GM23338 (cell line): ENCODE measurements around the gene CHD9. TPM values are rescaled to one million over a fixed set of nuclear protein-coding genes. Genes with fewer than 3 reads are reported as not detected.
A peak's percentile ranks its signal among the peaks of the same experiment; 100 is the strongest.

Experiments used
- ATAC-seq: fragments of 200-7000 bp; cut with Tn5 transposase; 3 replicates; pipeline ENCODE4 v1.9.1; 2020
- DNase-seq: peaks from one replicate; pipeline ENCODE4 v3.0.0-alpha.2; 2015; ENCODE audit warnings: low spot score
- H2AFZ ChIP-seq: fragments of 200-600 bp; sonication (generic); 2 replicates; pipeline ENCODE4 v1.8.0; 2016; ENCODE audit warnings: antibody characterized with exemption, mild to moderate bottlenecking, moderate library complexity
- H3F3A ChIP-seq: fragments of 200-600 bp; sonication (generic); replicated peaks from 2 replicates; pipeline ENCODE4 v1.8.0; 2017; ENCODE audit warnings: antibody characterized with exemption, mixed run types, low read depth
- H3K27ac ChIP-seq: fragments of 200-600 bp; sonication (generic); 2 replicates; pipeline ENCODE4 v1.6.1; 2016; ENCODE audit warnings: low read depth
- H3K27me3 ChIP-seq: fragments of 200-600 bp; sonication (generic); 2 replicates; pipeline ENCODE4 v1.8.0; 2016; ENCODE audit warnings: mild to moderate bottlenecking, mixed run types, moderate library complexity; ENCODE audit not compliant: insufficient read depth
- H3K36me3 ChIP-seq: fragments of 200-600 bp; sonication (generic); 2 replicates; pipeline ENCODE4 v1.8.0; 2016; ENCODE audit warnings: mild to moderate bottlenecking; ENCODE audit not compliant: insufficient read depth
- H3K4me1 ChIP-seq: fragments of 200-600 bp; sonication (generic); 2 replicates; pipeline ENCODE4 v1.8.0; 2016; ENCODE audit warnings: mild to moderate bottlenecking, moderate library complexity; ENCODE audit not compliant: insufficient read depth
- H3K4me2 ChIP-seq: fragments of 200-600 bp; sonication (generic); 2 replicates; pipeline ENCODE4 v1.7.1; 2017; ENCODE audit warnings: mixed run types
- H3K4me3 ChIP-seq: fragments of 200-600 bp; sonication (generic); 2 replicates; pipeline ENCODE4 v1.6.1; 2016; ENCODE audit warnings: mixed run types
- H3K79me2 ChIP-seq: fragments of 200-600 bp; sonication (generic); replicated peaks from 2 replicates; pipeline ENCODE4 v1.8.0; 2017; ENCODE audit warnings: mild to moderate bottlenecking; ENCODE audit not compliant: insufficient read depth
- H3K9me2 ChIP-seq: fragments of 200-600 bp; sonication (generic); 2 replicates; pipeline ENCODE4 v1.8.0; 2017; ENCODE audit not compliant: insufficient read depth
- H4K20me1 ChIP-seq: fragments of 200-600 bp; sonication (generic); replicated peaks from 2 replicates; pipeline ENCODE4 v1.8.0; 2017; ENCODE audit warnings: mild to moderate bottlenecking; ENCODE audit not compliant: insufficient read depth
- H3K27ac Mint-ChIP-seq: 2 replicates; pipeline ENCODE4 v1.8.0; 2020; ENCODE audit warnings: inconsistent platforms, mild to moderate bottlenecking, moderate library complexity, mixed read lengths
- H3K27me3 Mint-ChIP-seq: 3 replicates; pipeline ENCODE4 v1.8.0; 2022; ENCODE audit warnings: low read depth, mild to moderate bottlenecking, moderate library complexity, mixed read lengths, inconsistent platforms; ENCODE audit not compliant: insufficient read depth, poor library complexity
- H3K36me3 Mint-ChIP-seq: 3 replicates; pipeline ENCODE4 v1.8.0; 2021; ENCODE audit warnings: low read depth, mild to moderate bottlenecking, inconsistent platforms, moderate library complexity, mixed read lengths
- H3K4me1 Mint-ChIP-seq: 3 replicates; pipeline ENCODE4 v1.8.0; 2020; ENCODE audit warnings: mild to moderate bottlenecking, inconsistent platforms, mixed read lengths
- H3K4me3 Mint-ChIP-seq: 3 replicates; pipeline ENCODE4 v1.8.0; 2021; ENCODE audit warnings: moderate library complexity, mild to moderate bottlenecking, inconsistent platforms, mixed read lengths
- H3K9me3 Mint-ChIP-seq: 3 replicates; pipeline ENCODE4 v1.8.0; 2020; ENCODE audit warnings: moderate library complexity, mild to moderate bottlenecking, inconsistent platforms, mixed read lengths
- CREB1 ChIP-seq: fragments of 250-450 bp; sonication (Bioruptor Pico); IDR thresholded peaks from 2 replicates; pipeline ENCODE4 v1.5.0; 2020; ENCODE audit warnings: low read depth, mild to moderate bottlenecking, moderate library complexity
- CTCF ChIP-seq, 2 experiments: fragments of 200-600 bp in 1 of 2; sonication (generic) in 1 of 2; conservative IDR thresholded peaks; 2 replicates each; pipeline versions ENCODE4 v1.5.1 to v1.6.1; 2016 to 2017; ENCODE audit warnings: antibody characterized with exemption in 2 of 2, low read depth in 2 of 2, mild to moderate bottlenecking in 2 of 2, moderate library complexity in 1 of 2
- EZH2 ChIP-seq: fragments of 200-600 bp; sonication (generic); IDR thresholded peaks from one replicate; pipeline ENCODE4 v1.8.0; 2017; ENCODE audit warnings: antibody characterized with exemption, mild to moderate bottlenecking, low read depth; ENCODE audit not compliant: unreplicated experiment
- EZH2phosphoT487 ChIP-seq: fragments of 200-600 bp; sonication (generic); IDR thresholded peaks from one replicate; pipeline ENCODE4 v1.8.1; 2018; ENCODE audit warnings: antibody characterized with exemption; ENCODE audit not compliant: unreplicated experiment
- JUNB ChIP-seq: IDR thresholded peaks from one replicate; pipeline ENCODE4 v1.6.1; 2016; ENCODE audit warnings: antibody characterized with exemption; ENCODE audit not compliant: unreplicated experiment
- POLR2AphosphoS5 ChIP-seq: IDR thresholded peaks from 2 replicates; pipeline ENCODE4 v1.6.1; 2016; ENCODE audit warnings: antibody characterized with exemption, low read depth
- STAT1 ChIP-seq: IDR thresholded peaks from one replicate; pipeline ENCODE4 v1.6.1; 2016; ENCODE audit warnings: antibody characterized with exemption; ENCODE audit not compliant: unreplicated experiment
- ZNF114 ChIP-seq: fragments of 250-450 bp; sonication (Bioruptor Pico); IDR thresholded peaks from 2 replicates; pipeline ENCODE4 v1.5.0; 2020; ENCODE audit warnings: mild to moderate bottlenecking, moderate library complexity
- polyA plus RNA-seq: library from polyadenylated mRNA; unstranded; fragments of >200 nt; fragmentation: Nextera tagmentation; extraction: Ambion mirVana; gene quantifications from 2 replicates; pipeline ENCODE4 v1.2.1, GENCODE V29; 2016
- total RNA-seq: library from RNA; depleted of rRNA; stranded (reverse); fragments of >200 nt; shearing (Covaris generic); gene quantifications from 2 replicates; pipeline ENCODE4 v1.2.3, GENCODE V29; 2014

Gene CHD9
- total and polyA plus RNA-seq, 2 experiments from 2014 or later, result 18.8 to 46.6 TPM

- H3K4me2 ChIP-seq, result no peak overlapping the region
- no peak overlapping the region for H3K27ac ChIP-seq
- H3K27ac Mint-ChIP-seq, result peak overlapping the region; percentile 21; the same call in 1 of the 2 replicates
- H3K79me2 ChIP-seq, result peaks cover 64% of the 10 kb centered on the region
- no peaks in the 10 kb centered on the region for H3K27me3 ChIP-seq
- no peaks in the 10 kb centered on the region; the same call in 1 of the 2 replicates for H4K20me1 ChIP-seq
- H3F3A ChIP-seq, result no peaks in the 10 kb centered on the region
- ATAC-seq, result no peak
- peaks cover 10% of the 10 kb centered on the region; the same call in 1 of the 2 replicates for H3K36me3 ChIP-seq
- H3K4me1 ChIP-seq, result peaks cover 13% of the 10 kb centered on the region
- DNase-seq, result no peak
- peaks cover 3% of the 10 kb centered on the region for H3K27me3 Mint-ChIP-seq
- TF ChIP-seq JUNB (no peak), ZNF114 (CRISPR knock-in tag) (no peak), CREB1 (CRISPR knock-in tag) (no peak), EZH2phosphoT487 (no peak), STAT1 (no peak)
- H3K9me2 ChIP-seq, result no peaks in the 10 kb centered on the region
- peaks cover 8% of the 10 kb centered on the region for H3K9me3 Mint-ChIP-seq
- no peak overlapping the region for H3K4me3 ChIP-seq
- no peak overlapping the region for H3K4me3 Mint-ChIP-seq
- H2AFZ ChIP-seq, result no peak overlapping the region
- H3K4me1 Mint-ChIP-seq, result peaks cover 25% of the 10 kb centered on the region
- peaks cover 21% of the 10 kb centered on the region for H3K36me3 Mint-ChIP-seq
Measured at GRCh38 chr16:53068423-53068833, 13.6 kb downstream of the CHD9 start.

DNA sequence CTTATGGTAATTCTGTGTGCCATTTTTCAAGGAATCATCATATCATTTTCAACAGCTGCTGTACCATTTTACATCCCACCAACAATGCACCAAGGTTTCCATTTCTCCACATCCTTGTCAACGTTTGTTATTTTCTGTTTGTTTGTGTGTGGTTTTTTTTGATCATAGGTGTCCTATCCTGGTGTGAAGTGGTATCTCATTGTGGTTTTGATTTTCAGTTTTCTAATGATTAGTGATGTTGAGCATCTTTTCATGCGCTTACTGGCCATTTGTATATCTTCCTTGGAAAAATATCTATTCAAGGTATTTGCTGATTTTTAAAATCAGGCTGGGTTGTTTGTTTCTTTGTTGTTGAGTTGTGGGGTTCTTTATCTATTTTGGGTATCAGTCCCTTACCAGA lies 15.0 kb downstream of the CHD9 start:
- H3K36me3 Mint-ChIP-seq, result peaks cover 34% of the 10 kb centered on the region
- H3K79me2 ChIP-seq, result peaks cover 61% of the 10 kb centered on the region
- H3K27ac ChIP-seq, result no peak overlapping the region

More for the DNA sequence above, 15.0 kb downstream of the CHD9 start:
- Histone ChIP-seq H3K4me3 (no peak overlapping the region), H3F3A (no peaks in the 10 kb centered on the region), H2AFZ (no peak overlapping the region), H4K20me1 (no peaks in the 10 kb centered on the region; the same call in 1 of the 2 replicates), H3K4me2 (no peak overlapping the region), H3K9me2 (no peaks in the 10 kb centered on the region), H3K27me3 (no peaks in the 10 kb centered on the region), H3K4me1 (peaks cover 13% of the 10 kb centered on the region), H3K36me3 (peaks cover 14% of the 10 kb centered on the region; the same call in 1 of the 2 replicates)
- Mint-ChIP-seq H3K27me3 (peaks cover 3% of the 10 kb centered on the region), H3K4me3 (no peak overlapping the region), H3K9me3 (peaks cover 21% of the 10 kb centered on the region), H3K27ac (no peak overlapping the region), H3K4me1 (peaks cover 25% of the 10 kb centered on the region)
- DNase-seq (no peak), ATAC-seq (no peak)
- TF ChIP-seq JUNB (no peak), CTCF (conservative IDR thresholded peaks at IDR 0.05; ENCODE audit: low read depth in 2 of 2) (no peak), EZH2 (no peak), POLR2AphosphoS5 (no peak), ZNF114 (CRISPR knock-in tag) (no peak)
